Activated T-cell treated with anti-CD3 and anti-CD28 coated beads for 24 hours (primary cell): ENCODE measurements around the gene USP11.

Source experiments
- DNase-seq: peaks from one replicate; pipeline ENCODE4 v3.0.0-alpha.2; 2020; ENCODE audit warnings: low read depth

USP11 gene

DNA sequence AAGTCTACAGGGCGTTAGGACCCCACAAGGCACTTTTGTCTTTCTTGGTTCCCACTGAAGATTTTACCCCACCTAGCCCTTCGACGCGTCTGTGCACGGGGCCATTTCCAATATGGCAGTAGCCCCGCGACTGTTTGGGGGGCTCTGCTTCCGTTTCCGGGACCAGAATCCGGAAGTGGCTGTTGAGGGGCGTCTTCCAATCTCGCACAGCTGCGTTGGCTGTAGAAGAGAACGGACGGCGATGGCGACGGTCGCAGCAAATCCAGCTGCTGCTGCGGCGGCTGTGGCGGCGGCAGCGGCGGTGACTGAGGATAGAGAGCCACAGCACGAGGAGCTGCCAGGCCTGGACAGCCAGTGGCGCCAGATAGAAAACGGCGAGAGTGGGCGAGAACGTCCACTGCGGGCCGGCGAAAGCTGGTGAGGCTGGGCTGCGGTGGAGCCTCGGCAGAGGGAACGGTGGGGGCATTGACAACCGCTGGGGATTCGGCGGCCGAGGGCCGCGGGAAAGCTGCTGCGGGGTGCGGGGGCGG lies at the start of gene USP11:
TSS of gene USP11 (plus strand) at position 207 of the 530 bp plus-strand sequence. CDS start at position 242, 35 bp downstream.
- peak; percentile 26 for DNase-seq

GRCh38 chrX:47184486-47184885 lies 48.3 kb upstream of the USP11 start:
- DNase-seq = no peak

GRCh38 chrX:47185241-47185640 lies 47.6 kb upstream of the USP11 start:
- no peak for DNase-seq

- no peak for DNase-seq
Observed at GRCh38 chrX:47186096-47186740, 46.6 kb upstream of the USP11 start.

- no peak for DNase-seq
Observed at GRCh38 chrX:47187106-47187677, 45.6 kb upstream of the USP11 start.

DNA sequence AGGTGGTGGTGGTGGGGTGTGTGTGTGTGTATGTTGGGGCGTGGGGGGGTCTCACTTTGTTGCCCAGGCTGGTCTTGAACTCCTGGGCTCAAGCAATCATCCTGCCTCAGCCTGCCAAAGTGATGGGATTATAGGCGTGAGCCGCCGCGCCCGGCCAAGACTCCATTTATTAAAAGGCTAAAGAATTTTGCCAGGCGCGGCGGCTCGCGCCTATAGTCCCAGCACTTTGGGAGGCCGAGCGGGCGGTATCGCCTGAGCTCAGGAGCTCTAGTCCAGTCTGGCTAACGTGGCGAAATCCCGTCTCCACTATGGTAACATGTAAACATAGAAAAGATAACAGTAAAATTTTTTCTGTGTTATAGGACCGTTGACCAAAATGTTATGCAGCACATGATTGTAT lies 42.9 kb upstream of the USP11 start:
- no peak for DNase-seq

GRCh38 chrX:47190445-47191269 lies 42.2 kb upstream of the USP11 start:
- peak; percentile 76 for DNase-seq

GRCh38 chrX:47191331-47191730 lies 41.5 kb upstream of the USP11 start:
- DNase-seq = peak; percentile 37

DNA sequence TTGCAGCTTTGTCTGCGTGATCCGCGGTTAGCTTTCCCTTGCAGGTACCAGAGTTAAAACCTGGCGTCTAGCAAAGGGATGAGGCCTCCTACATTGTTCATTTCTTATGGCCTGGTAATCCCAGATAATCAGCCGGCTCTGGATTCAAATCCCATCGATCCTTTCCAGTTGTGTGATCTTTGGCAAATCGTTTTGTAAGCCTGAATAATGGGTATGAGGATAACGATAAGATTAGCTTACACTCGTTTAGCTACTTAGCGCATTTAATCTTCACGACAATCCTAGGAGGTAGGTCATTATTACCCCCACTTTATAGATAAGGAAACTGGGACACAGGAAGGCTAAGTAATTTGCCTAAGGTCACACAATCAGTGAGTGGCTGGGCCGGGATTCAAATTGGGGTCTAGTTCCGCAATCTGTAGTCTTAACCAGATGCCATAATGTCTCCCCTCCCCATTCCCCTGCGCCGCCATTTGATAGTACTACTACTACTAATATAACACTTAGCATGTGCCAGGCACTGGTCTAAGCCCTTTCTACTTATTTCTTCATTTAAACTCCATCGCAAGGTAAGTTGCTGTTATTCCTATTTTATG lies 40.9 kb upstream of the USP11 start:
- no peak for DNase-seq

DNA sequence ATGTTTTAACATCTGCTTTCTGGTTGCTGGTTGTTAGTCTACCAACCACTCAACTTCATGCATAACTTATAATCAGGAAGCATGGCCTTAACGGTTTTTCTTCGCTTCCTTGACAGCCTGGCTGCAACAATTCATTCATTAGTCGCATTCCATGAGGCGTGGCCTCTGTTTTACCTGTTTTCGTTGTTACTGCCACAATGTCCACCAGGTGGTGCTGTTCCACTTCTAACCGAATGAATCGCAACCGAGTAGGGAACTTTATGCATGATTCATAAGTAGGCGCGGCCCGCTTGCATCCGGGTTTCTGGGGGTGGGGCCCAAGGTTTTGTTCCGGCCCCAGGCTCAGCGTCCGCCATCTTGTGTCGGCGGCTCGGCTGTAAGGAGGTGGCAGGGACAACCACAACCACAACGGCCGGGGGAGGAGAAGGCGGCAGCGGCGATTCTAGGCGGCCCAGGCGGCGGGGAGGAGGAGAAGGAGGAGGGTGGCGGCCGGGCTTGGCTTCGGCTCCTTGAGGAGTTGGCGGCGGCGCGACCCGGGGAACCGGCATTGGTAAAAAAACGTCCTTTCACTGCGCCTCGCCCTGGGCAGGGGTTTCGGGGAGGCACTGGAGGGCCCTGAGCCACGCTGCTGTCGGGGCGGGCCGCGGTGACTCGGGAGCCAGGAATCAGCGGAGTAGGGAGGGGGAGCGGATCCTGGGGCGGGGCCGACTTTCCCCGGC lies 39.2 kb upstream of the USP11 start, which contains the start of gene UBA1:
TSS of gene UBA1 (plus strand) at position 355 of the 719 bp plus-strand sequence. CDS start 4,974 bp downstream, outside the sequence.
- DNase-seq = peak; percentile 87

GRCh38 chrX:47194194-47194787 lies 38.5 kb upstream of the USP11 start:
- no peak for DNase-seq

GRCh38 chrX:47196098-47196497 lies 36.7 kb upstream of the USP11 start:
- DNase-seq = no peak

GRCh38 chrX:47197526-47197925 lies 35.3 kb upstream of the USP11 start:
- DNase-seq = no peak

DNA sequence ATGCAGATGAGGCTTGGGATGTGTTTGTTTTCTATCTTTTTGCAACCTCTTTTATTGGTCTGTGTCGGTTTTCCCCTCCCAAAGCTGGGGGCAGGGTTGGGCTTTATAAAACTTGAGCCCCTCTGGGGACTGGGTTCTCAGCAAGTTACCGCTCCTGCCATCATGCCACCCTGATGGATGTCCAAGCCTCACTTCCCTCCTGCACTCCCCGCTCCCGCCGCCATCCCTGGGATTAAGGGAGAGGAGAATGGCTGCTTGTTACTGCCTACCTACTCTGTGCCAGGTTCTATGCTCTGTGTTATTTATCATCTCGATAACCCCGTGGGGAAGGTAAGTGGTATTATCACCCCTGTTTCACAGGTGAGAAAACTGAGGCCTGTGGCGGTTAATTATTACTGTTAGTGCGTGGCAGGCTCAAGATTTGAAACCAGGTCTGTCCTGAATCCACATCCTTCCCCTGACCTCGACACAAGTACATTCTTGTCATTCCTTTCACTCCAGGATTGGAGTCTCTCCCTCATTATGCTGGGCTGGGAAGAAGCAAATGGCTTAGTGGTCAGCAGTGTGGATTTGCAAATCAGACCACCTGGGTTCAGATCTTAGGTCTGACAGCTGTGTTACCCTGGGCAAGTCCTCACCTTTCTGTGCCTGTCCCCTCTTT lies 34.7 kb upstream of the USP11 start:
- no peak for DNase-seq

- no peak for DNase-seq
Observed at GRCh38 chrX:47198687-47199080, 34.1 kb upstream of the USP11 start.

DNA sequence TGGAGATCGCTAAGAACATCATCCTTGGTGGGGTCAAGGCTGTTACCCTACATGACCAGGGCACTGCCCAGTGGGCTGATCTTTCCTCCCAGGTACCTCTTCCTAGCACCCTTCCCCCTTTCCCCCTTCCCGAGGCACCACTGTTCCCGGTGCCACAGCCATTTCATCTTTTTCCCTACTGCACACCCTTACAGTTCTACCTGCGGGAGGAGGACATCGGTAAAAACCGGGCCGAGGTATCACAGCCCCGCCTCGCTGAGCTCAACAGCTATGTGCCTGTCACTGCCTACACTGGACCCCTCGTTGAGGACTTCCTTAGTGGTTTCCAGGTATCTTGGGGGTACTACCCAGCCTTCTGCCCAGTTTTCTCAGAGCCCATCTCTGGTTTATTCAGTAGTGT lies 33.5 kb upstream of the USP11 start:
- DNase-seq = no peak

GRCh38 chrX:47200385-47201150 lies 32.2 kb upstream of the USP11 start:
- no peak for DNase-seq

DNA sequence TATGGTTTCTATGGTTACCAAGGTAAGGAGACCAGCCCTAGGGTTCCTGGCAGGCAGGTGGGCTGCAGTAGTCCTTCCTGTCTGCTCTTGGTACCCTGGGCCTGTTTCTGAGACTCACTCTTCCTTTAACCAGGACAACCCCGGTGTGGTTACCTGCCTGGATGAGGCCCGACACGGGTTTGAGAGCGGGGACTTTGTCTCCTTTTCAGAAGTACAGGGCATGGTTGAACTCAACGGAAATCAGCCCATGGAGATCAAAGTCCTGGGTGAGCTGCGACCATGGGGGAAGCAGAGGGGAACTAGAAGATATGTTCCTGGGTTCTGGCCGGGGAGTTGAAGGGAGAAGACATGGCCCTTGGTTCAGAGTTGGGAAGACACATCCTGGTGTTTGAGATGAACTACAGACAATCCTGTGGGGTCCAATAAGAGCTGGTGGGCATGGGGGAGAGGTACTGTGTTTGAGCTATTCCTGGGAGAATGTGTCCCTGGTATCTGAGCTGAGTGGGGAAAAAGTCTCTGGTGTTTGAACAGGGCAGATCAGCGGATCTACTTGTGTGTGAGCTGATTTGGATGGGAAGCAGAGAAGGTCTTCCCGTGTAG lies 31.4 kb upstream of the USP11 start:
- no peak for DNase-seq

GRCh38 chrX:47202316-47202715 lies 30.5 kb upstream of the USP11 start:
- no peak for DNase-seq

- no peak for DNase-seq
Observed at GRCh38 chrX:47202877-47203276, 29.9 kb upstream of the USP11 start.
